Vagina (tissue), 2 donors: ENCODE results near the gene THSD7B.

ENCODE experiments used
- POLR2AphosphoS5 ChIP-seq, 2 donors: sonication (generic); formaldehyde crosslinking; IDR thresholded peaks; one replicate each; pipeline ENCODE4 v1.9.0; 2017; ENCODE audit warnings: antibody characterized with exemption in 2 of 2, mild to moderate bottlenecking in 2 of 2, low read depth in 1 of 2; ENCODE audit not compliant: insufficient read depth in 1 of 2
- TF ChIP-seq, protein P1 (sequence below), 3 experiments: fragments of 450-650 bp in 2 of 3; fragments of 200-600 bp in 1 of 3; sonication (generic) in 1 of 3; IDR thresholded peaks; one replicate each; pipeline ENCODE4 v1.5.1; 2017 to 2019; ENCODE audit warnings: antibody characterized with exemption in 3 of 3, mild to moderate bottlenecking in 2 of 3, moderate library complexity in 2 of 3

- TF ChIP-seq, protein P1, sequence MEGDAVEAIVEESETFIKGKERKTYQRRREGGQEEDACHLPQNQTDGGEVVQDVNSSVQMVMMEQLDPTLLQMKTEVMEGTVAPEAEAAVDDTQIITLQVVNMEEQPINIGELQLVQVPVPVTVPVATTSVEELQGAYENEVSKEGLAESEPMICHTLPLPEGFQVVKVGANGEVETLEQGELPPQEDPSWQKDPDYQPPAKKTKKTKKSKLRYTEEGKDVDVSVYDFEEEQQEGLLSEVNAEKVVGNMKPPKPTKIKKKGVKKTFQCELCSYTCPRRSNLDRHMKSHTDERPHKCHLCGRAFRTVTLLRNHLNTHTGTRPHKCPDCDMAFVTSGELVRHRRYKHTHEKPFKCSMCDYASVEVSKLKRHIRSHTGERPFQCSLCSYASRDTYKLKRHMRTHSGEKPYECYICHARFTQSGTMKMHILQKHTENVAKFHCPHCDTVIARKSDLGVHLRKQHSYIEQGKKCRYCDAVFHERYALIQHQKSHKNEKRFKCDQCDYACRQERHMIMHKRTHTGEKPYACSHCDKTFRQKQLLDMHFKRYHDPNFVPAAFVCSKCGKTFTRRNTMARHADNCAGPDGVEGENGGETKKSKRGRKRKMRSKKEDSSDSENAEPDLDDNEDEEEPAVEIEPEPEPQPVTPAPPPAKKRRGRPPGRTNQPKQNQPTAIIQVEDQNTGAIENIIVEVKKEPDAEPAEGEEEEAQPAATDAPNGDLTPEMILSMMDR (IDR thresholded peaks at IDR 0.05): no peak
- peak in 1 of 2 donors; percentile 11 for TF ChIP-seq POLR2AphosphoS5 (IDR thresholded peaks at IDR 0.05; ENCODE audit: insufficient read depth in 1 of 2, low read depth in 1 of 2)
These were observed 403.2 kb downstream of the THSD7B start for GRCh38 chr2:137168552-137168951.
